HG02798 (cell line): ENCODE measurements around the gene LMBR1.
A peak's percentile ranks its signal among the peaks of the same experiment; 100 is the strongest.
"Not testable (repeated sequence)": the region's sequence is repeated elsewhere in the genome, so short reads cannot be mapped to it uniquely, and the experiment has no call there.

Experiments used
- ATAC-seq: cut with Tn5 transposase; IDR thresholded peaks from one replicate; pipeline ENCODE4 v1.9.1; 2021; ENCODE audit warnings: mild to moderate bottlenecking; ENCODE audit not compliant: unreplicated experiment, poor library complexity

LMBR1 gene, protein sequence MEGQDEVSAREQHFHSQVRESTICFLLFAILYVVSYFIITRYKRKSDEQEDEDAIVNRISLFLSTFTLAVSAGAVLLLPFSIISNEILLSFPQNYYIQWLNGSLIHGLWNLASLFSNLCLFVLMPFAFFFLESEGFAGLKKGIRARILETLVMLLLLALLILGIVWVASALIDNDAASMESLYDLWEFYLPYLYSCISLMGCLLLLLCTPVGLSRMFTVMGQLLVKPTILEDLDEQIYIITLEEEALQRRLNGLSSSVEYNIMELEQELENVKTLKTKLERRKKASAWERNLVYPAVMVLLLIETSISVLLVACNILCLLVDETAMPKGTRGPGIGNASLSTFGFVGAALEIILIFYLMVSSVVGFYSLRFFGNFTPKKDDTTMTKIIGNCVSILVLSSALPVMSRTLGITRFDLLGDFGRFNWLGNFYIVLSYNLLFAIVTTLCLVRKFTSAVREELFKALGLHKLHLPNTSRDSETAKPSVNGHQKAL

DNA sequence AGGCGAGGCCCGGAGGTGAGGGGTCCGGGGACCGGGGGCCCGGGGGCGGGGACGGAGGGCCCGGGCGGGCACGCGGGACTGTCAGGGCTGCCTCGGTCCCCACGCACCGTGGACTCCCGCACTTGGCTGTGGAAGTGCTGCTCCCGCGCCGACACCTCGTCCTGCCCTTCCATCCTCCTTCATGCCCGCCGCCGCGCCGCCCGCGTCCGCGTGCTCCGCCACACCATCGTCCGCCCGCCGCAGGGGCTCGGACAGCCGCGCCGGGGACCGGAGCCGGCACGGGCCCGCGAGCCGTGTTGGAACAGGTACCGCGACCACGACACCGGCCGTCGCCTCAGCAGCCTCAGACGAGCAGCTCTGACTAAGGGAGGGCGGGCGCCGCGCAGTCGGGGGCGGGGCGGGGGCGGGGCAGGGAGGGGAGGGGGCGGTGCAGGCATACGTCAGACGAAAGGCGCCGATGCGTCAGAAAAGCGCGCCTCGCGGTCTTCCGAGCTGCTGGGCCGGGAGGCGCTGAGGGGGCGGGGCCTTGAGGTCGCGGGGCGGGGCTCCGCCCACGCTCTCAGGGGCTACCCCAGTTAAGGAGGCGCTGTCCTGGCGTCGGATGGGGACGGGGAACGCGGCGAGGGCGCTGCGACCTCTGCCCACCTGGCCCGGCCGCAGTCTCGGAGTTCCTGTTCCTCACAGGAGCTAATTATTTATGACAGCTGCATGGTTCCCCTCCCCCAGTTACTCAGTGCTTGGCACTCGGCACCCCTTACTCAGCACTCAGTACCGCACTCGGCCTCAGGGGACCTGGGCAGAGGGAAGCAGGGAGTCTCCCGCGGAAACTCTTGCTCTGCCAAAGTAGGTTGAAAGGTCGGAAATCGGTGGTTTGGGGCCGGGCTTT lies at the start of gene LMBR1:
TSS of gene LMBR1 (minus strand) at position 363 of the 886 bp plus-strand sequence. CDS start at position 173, 190 bp downstream.
- peak; percentile 87 for ATAC-seq

DNA sequence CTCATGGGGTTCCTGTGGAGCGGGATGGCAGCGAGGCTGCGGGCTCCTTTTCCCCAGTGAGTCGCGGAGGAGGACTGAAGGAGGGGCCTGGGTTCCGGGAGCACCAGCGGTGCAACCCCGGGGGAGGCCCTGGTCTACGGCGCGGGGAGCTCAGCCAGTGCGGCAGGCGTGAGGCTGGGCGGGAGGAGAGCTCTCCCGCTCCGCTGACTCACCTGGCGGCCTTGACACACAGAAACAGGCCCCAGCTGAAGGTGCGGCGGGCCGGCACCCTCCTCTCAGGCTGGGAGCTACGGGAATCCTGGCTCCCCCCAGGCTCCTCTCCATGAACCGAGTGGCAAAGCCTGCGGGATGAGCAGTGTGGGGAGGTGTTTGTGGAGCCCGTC lies 49.7 kb upstream of the LMBR1 start:
- ATAC-seq = peak; percentile 35

GRCh38 chr7:156941393-156942182 lies 48.6 kb upstream of the LMBR1 start:
- no peak for ATAC-seq

- no peak for ATAC-seq
Measured at GRCh38 chr7:156940421-156941122, 47.6 kb upstream of the LMBR1 start.

DNA sequence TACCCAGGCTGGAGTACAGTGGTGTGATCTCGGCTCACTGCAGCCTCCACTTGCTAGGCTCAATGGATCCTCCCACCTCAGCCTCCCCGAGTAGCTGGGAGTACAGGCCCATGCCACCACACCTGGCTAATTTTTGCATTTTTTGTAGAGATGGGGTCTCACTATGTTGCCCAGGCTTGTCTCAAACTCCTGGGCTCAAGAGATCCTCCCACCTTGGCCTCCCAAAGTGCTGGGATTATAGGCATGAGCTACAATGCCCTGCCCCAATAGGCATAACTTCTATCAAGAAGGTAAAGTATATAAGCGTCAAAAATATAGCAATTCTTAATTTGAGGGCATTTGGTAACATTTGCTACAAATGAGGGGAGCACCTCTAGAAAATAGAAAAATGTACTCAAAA lies 43.8 kb upstream of the LMBR1 start:
- ATAC-seq = not testable (repeated sequence)

- no peak for ATAC-seq
Measured at GRCh38 chr7:156935250-156935649, 42.3 kb upstream of the LMBR1 start.

DNA sequence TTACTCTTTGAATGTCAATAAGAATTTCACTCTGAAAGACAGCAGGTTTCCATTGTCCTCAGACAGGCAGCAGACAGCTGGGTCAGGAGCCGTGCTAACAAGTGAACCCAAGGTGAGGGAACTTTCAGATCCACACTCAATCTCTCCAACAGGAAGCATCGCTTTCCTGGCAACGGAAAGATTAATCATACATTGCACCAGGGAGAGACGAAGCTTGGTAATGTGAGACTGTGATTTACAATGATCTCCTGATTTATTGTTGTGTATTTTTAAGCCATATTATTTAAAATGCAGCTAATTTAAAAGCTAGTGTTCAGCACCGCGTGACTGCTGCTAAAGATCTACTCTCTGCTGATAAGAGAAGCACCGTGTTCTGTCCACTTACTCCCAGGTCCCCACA lies 39.0 kb upstream of the LMBR1 start:
- ATAC-seq = no peak

- ATAC-seq = no peak
Measured at GRCh38 chr7:156929789-156930539, 37.0 kb upstream of the LMBR1 start.

DNA sequence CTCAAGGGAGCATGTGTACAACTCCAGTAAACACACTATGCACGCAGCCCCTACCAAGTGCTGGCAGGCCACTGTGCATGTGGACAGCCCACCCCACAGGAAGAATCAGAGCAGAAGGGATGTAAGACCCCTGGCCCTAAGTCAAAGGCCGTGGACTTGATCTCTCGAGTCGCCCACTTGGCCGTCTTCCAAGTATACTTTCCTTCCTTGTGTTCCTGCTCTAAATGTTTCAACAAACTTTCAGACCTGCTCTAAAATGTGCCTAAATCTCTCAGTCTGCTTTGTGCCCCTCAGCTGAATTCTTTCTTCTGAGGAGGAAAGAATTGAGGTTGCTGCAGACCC lies 35.4 kb upstream of the LMBR1 start:
- ATAC-seq = no peak

- no peak for ATAC-seq
Measured at GRCh38 chr7:156927571-156928405, 34.8 kb upstream of the LMBR1 start.

DNA sequence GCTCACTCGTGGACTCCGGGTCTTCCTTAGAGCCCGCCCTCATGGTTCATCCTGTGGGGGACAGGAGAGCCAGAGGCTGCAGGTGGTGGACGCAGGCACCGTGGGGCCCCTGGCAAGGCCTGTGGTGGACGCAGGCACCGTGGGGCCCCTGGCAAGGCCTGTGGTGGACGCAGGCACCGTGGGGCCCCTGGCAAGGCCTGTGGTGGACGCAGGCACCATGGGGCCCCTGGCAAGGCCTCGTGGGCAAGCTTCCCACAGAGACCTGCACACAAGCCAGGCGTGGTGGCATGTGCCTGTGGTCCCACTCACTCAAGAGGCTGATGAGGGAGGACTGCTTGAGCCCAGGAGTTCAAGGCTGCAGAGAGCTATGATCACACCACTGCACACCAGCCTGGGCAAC lies 32.8 kb upstream of the LMBR1 start:
- not testable (repeated sequence) for ATAC-seq

DNA sequence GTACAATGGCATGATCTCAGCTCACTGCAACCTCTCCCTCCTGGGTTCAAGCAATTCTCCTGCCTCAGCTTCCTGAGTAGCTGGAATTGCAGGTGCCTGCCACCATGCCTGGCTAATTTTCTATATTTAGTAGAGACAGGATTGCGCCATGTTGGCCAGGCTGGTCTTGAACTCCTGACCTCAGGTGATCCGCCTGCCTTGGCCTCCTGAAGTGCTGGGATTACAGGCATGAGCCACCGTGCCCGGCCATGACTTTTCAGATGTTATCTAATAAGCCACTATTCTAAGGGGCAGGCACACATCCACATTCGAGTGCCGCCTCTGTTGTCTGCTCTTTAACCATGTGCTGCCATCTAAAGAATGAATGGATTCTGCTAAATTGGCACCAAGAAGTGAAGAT lies 29.3 kb upstream of the LMBR1 start:
- ATAC-seq = not testable (repeated sequence)

DNA sequence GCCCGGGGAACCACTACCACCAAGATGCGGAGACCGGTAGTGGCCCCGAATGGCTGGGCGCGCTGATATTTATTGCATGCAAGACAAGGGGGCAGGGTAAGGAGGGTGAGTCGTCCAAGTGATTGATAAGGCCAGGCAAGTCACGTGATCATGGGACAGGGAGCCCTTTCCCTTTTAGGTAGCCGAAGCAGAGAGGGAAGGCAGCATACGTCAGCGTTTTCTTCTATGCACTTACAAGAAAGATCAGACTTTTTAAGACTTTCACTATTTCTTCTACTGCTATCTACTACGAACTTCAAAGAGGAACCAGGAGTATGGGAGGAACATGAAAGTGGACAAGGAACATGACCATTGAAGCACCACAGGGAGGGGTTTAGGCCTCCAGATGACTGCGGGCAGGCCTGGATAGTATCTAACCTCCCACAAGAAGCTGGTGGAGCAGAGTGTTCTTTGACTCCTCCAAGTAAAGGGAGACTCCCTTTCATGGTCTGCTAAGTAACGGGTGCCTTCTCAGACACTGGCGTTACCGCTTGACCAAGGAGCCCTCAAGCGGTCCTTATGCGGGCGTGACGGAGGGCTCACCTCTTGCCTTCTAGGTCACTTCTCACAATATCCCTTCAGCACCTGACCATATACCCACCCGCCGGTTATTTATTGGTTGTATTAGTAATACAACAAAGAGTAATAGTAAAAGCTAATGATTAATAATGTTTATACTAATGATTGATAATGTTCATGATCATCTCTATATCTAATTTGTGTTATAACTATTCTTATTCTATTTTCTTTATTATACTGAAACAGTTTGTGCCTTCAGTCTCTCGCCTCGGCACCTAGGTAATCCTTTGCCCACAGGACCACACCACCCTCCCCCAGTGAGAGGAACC lies 27.7 kb upstream of the LMBR1 start:
- ATAC-seq = not testable (repeated sequence)

DNA sequence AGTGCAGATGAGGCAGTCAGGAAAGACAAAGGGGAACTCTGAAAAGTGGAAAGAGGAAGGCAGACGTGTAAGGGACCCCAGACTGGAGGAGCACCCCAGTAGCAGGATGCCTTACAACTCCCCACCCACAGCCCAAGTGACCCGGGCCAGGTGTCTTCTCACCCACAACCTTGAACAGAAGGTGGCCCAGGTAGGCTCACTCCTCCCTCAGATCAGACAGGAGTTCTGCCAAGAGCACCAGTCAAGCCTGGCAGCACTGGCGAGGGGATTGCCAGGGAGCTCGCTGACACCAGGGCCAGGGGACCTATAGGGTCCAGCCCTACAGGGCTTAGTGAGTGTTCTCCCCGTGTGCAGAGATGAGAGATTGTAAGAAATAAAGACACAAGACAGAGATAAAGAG lies 27.1 kb upstream of the LMBR1 start:
- ATAC-seq = no peak

DNA sequence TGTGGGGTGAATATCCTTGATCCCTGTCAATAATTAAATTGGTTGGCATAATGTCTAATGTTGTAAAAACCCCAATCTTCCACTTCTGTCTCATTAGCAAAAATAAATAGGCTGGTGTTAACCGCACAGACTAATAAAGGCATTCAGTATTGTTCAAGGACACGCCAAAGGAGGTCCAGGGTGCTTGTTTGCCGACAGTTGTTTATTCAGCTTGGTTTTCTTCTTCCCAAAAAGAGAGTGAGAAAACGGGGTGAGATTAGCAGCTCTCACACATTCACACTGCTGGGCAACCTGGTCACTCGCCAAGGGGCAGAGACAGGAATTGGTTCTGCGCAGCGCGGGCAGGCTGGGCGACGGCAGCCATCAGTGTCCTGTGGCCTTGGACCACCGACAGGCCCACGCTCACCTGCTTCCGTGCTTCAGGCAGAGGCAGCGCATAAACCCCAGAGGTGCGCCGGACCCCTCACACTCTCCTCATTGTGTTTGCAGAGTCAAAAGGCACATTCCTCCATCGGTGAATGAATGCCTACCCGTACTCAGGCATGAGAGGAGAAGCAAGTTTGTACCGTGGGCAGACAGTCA lies 26.2 kb upstream of the LMBR1 start:
- ATAC-seq = no peak

DNA sequence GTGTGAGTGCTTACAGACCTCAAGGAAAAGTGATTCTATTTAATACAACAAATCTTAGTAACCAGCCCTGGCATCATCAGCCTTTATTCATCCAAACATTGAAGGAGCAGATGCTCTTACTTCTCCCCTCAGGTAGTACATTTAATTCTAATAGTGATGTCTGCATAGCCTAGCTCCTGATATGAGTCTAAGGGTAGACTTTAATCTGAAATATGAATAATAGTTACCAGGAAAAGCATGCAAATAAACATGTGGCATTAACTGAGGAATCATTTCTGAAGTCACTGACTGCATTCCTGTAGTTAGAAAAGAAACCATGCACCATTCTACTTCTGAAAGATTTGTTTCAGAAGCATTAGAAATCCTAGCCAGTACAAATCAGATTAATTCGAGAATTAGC lies 25.7 kb upstream of the LMBR1 start:
- no peak for ATAC-seq
